ENCODE data around the gene RYR2. TPM values are rescaled to one million over a fixed set of nuclear protein-coding genes. Genes with fewer than 3 reads are reported as not detected.

RYR2 gene
- total RNA-seq, 4 donors from 2014 or later = 0.20 to 0.60 (median 0.32) TPM

DNA sequence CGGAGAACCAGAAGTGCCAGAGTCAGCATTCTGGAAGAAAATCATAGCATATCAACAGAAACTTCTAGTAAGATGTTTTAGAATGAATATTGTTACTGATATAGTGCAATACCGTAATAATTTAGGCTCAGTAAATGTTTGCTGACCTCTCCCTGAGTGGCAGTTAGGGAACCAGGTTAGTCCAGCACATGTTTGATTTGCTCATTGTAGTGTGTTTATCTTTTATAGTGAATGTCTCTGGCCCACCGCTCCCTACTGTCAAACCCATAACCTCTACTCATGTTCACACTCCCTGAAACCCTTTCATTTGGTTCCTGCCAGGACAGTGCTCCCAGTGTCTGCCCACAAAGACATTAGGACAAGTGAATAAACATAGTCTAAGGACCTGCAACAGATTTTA is 746.1 kb downstream of the RYR2 start:
- Histone ChIP-seq H3K4me1 (no peaks in the 10 kb centered on the region), H3K4me3 (no peak overlapping the region), H3K9me3 (no peaks in the 10 kb centered on the region), H3K36me3 (no peaks in the 10 kb centered on the region), H3K27ac (no peak overlapping the region), H3K27me3 (no peaks in the 10 kb centered on the region)
- no peak for DNase-seq (ENCODE audit: low spot score in 2 of 2)
- TF ChIP-seq, protein P1, sequence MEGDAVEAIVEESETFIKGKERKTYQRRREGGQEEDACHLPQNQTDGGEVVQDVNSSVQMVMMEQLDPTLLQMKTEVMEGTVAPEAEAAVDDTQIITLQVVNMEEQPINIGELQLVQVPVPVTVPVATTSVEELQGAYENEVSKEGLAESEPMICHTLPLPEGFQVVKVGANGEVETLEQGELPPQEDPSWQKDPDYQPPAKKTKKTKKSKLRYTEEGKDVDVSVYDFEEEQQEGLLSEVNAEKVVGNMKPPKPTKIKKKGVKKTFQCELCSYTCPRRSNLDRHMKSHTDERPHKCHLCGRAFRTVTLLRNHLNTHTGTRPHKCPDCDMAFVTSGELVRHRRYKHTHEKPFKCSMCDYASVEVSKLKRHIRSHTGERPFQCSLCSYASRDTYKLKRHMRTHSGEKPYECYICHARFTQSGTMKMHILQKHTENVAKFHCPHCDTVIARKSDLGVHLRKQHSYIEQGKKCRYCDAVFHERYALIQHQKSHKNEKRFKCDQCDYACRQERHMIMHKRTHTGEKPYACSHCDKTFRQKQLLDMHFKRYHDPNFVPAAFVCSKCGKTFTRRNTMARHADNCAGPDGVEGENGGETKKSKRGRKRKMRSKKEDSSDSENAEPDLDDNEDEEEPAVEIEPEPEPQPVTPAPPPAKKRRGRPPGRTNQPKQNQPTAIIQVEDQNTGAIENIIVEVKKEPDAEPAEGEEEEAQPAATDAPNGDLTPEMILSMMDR (IDR thresholded peaks at IDR 0.05) = no peak
- TF ChIP-seq EP300 (IDR thresholded peaks at IDR 0.05) (no peak), POLR2A (IDR thresholded peaks at IDR 0.05) (no peak)
- 69 to 85% methylated on average over 3 of the region's 3 CpGs for WGBS, 2 donors

GRCh38 chr1:237789619-237790018 is 747.6 kb downstream of the RYR2 start:
- H3K9me3 ChIP-seq = no peaks in the 10 kb centered on the region

DNA sequence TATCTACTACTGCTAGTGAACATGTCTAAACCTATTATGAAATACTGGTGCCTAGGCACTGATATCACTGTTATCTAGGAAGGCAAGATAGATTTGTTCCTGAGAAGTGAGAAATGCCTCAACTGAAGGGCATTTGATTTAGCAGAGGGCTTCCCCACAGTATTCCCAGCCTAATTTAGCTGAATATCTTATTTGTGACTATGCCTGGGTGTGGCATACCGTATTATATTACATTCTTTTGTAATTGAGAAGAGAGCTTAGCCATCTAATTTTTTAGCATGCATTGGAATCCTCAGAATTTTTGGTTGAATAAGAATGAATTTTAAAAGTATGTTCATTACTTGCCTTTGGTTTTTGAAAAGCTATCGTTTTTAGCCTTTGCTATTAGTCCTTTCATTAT is 749.6 kb downstream of the RYR2 start:
- Histone ChIP-seq H3K36me3 (no peaks in the 10 kb centered on the region), H3K27me3 (no peaks in the 10 kb centered on the region), H3K4me1 (no peaks in the 10 kb centered on the region), H3K9me3 (no peaks in the 10 kb centered on the region), H3K27ac (no peak overlapping the region), H3K4me3 (no peak overlapping the region)
- 38 to 47% methylated on average over 2 of the region's 2 CpGs for WGBS, 2 donors
- no peak for DNase-seq (ENCODE audit: low spot score in 2 of 2)
- no peak for TF ChIP-seq POLR2A (IDR thresholded peaks at IDR 0.05)
- TF ChIP-seq, protein P1 (IDR thresholded peaks at IDR 0.05) = no peak
- TF ChIP-seq EP300 (IDR thresholded peaks at IDR 0.05) = no peak

More at GRCh38 chr1:237789619-237790018, 747.6 kb downstream of the RYR2 start:
- Histone ChIP-seq H3K4me1 (no peaks in the 10 kb centered on the region), H3K4me3 (no peak overlapping the region), H3K27ac (no peak overlapping the region), H3K27me3 (no peaks in the 10 kb centered on the region), H3K36me3 (no peaks in the 10 kb centered on the region)
- WGBS, 2 donors = 46 to 57% methylated on average over 5 of the region's 5 CpGs
- TF ChIP-seq POLR2A (IDR thresholded peaks at IDR 0.05) (no peak), EP300 (IDR thresholded peaks at IDR 0.05) (no peak)
- TF ChIP-seq, protein P1 (IDR thresholded peaks at IDR 0.05) = no peak
- DNase-seq (ENCODE audit: low spot score in 2 of 2) = no peak

DNA sequence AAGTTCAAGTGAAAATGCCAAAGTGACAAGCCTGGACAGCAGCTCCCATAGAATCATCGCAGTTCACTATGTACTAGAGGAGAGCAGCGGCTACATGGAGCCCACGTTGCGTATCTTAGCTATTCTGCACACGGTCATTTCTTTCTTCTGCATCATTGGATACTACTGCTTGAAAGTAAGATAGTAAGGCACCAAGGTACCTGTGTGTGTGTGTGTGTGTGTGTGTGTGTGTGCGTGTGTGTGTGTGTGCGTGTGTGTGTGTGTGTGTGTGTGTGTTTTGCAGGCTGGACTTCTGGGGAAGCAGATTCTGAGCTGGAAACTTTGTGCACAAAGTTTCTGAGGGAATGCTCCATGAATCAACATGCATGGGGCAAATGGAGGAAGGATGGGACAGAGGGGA is 750.2 kb downstream of the RYR2 start:
- H3K4me3 ChIP-seq = no peak overlapping the region
- H3K9me3 ChIP-seq = no peaks in the 10 kb centered on the region
- 72 to 75% methylated on average over 7 of the region's 7 CpGs for WGBS, 2 donors
- no peak for DNase-seq (ENCODE audit: low spot score in 2 of 2)
- no peak overlapping the region for H3K27ac ChIP-seq
- H3K27me3 ChIP-seq = no peaks in the 10 kb centered on the region
- H3K4me1 ChIP-seq = no peaks in the 10 kb centered on the region
- H3K36me3 ChIP-seq = no peaks in the 10 kb centered on the region
- no peak for TF ChIP-seq POLR2A (IDR thresholded peaks at IDR 0.05)
- TF ChIP-seq, protein P1 (IDR thresholded peaks at IDR 0.05) = no peak
- no peak for TF ChIP-seq EP300 (IDR thresholded peaks at IDR 0.05)

DNA sequence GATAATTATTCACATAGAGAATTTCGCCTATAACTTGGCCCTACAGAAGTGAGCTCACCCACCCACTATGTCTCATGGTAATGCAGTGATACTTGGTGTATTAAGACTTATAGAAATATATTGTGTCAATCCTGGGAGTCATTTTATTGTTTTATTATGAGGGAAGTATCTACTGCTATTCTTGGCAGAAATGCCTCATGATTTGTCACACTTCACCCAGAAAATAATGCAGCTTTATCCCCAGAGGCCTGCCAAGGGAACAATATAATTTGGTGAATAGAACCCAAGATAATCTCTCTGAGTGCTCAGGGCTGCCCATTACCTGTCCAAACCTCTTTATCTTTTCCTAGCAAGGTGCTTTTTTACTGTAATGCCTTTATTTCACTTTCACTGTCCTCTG is 750.7 kb downstream of the RYR2 start:
- WGBS, 2 donors = 59 to 79% methylated on average over 1 of the region's 1 CpG
- Histone ChIP-seq H3K27ac (no peak overlapping the region), H3K4me1 (no peaks in the 10 kb centered on the region), H3K9me3 (no peaks in the 10 kb centered on the region), H3K27me3 (no peaks in the 10 kb centered on the region), H3K4me3 (no peak overlapping the region), H3K36me3 (no peaks in the 10 kb centered on the region)
- no peak for DNase-seq (ENCODE audit: low spot score in 2 of 2)
- TF ChIP-seq POLR2A (IDR thresholded peaks at IDR 0.05) (no peak), EP300 (IDR thresholded peaks at IDR 0.05) (no peak)
- TF ChIP-seq, protein P1 (IDR thresholded peaks at IDR 0.05) = no peak

All from tibial nerve (tissue), 4 donors.